AG04449 (cell line): ENCODE results near the gene CASP10.
"Not testable (repeated sequence)": the region's sequence is repeated elsewhere in the genome, so short reads cannot be mapped to it uniquely, and the experiment has no call there.

Experiments used
- CTCF ChIA-PET: fragments of 350-600 bp; formaldehyde crosslinking; extraction: SDS; loops from one replicate; lab custom pipeline; 2021; ENCODE audit warnings: antibody characterized with exemption; lab: Yijun Ruan, JAX
- POLR2A ChIA-PET: fragments of 400-600, 350-600 bp; formaldehyde crosslinking; extraction: SDS; loops from one replicate; lab custom pipeline; 2020; ENCODE audit warnings: antibody characterized with exemption, inconsistent platforms; lab: Yijun Ruan, JAX
- DNase-seq: peaks from one replicate; pipeline ENCODE4 v3.0.0-alpha.2; 2010; ENCODE audit warnings: low read depth, low spot score
- H3K4me3 ChIP-seq: 2 replicates; pipeline ENCODE4 v1.5.1; 2011; ENCODE audit warnings: low read depth, mild to moderate bottlenecking, control low read depth, low read length
- TF ChIP-seq, protein P1 (sequence below): IDR thresholded peaks from one replicate; pipeline ENCODE4 v1.5.1; 2011; ENCODE audit warnings: mild to moderate bottlenecking, moderate library complexity, low read length, control low read depth, inconsistent platforms; ENCODE audit not compliant: insufficient read depth; ENCODE audit errors: missing control alignments

CASP10 gene

DNA sequence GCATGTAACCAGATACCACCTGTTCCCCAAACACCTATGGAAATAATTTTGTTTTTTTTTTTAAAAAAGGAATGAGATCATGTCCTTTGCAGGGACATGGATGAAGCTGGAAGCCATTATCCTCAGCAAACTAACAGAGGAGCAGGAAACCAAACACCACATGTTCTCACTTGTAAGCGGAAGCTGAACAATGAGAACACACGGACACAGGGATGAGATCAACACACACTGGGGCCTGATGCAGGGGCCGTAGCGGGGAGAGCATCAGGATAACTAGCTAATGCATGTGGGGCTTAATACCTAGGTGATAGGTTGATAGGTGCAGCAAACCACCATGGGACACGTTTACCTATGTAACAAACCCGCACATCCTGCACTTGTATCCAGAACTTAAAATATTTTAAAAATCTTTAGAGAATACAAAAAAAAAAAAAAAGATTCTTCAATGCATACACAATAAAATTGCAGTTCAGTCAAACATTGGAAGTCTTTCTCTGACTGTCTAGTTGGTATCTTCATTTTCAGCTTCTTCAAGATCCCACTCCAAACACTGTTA is 11.6 kb upstream of the CASP10 start:
- TF ChIP-seq, protein P1, sequence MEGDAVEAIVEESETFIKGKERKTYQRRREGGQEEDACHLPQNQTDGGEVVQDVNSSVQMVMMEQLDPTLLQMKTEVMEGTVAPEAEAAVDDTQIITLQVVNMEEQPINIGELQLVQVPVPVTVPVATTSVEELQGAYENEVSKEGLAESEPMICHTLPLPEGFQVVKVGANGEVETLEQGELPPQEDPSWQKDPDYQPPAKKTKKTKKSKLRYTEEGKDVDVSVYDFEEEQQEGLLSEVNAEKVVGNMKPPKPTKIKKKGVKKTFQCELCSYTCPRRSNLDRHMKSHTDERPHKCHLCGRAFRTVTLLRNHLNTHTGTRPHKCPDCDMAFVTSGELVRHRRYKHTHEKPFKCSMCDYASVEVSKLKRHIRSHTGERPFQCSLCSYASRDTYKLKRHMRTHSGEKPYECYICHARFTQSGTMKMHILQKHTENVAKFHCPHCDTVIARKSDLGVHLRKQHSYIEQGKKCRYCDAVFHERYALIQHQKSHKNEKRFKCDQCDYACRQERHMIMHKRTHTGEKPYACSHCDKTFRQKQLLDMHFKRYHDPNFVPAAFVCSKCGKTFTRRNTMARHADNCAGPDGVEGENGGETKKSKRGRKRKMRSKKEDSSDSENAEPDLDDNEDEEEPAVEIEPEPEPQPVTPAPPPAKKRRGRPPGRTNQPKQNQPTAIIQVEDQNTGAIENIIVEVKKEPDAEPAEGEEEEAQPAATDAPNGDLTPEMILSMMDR: no peak
- ChIA-PET POLR2A (no interaction called here), CTCF (interaction anchor here (0.7 to 2.3 kb wide), 6 partner anchors 13 to 266 kb away, joined by 4 to 16 read pairs (median 6); no protein-coding TSS in a partner anchor)
- DNase-seq: no peak
- H3K4me3 ChIP-seq: no peak overlapping the region

DNA sequence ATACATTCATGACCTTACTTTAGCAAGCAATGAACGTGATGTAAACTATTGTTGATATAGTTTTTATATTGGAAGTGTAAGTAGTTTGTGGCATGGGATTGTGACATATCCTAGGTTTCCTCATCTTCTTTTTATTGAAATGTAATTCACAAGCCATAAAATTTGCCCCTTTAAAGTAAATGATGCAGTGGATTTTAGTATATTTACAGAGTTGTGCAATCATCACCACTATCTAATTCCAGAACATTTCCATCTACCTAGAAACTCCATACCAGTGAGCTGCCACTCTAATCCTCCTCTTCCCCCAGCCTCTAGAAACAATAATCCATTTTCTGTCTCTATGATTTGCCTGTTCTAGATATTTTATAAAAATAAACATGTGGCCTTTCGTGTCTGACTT is 10.7 kb upstream of the CASP10 start:
- TF ChIP-seq, protein P1: no peak
- no peak overlapping the region for H3K4me3 ChIP-seq
- ChIA-PET CTCF (interaction anchor here (1.3 to 2.3 kb wide), 3 partner anchors 60 to 267 kb away, joined by 5 to 8 read pairs (median 6); no protein-coding TSS in a partner anchor), POLR2A (no interaction called here)
- DNase-seq: no peak

DNA sequence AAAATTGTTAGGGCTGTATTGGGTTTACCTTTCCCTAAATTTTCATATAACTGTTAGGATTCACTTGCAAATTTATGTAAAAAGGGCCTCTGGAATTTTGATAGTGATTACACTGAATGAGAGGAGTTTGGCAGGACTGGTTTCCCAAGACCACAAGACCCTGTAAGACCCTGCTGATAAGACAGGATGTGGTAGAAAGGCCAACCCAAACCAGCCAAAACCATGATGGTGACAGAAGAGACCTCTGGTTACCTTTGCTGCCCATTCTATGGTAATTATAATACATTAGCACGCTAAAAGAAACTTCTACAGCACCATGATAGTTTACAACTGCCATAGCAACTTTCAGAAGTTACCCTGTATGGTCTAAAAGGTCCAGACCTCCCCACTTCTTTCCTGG is 8.3 kb upstream of the CASP10 start:
- TF ChIP-seq, protein P1: no peak
- POLR2A ChIA-PET: no interaction called here
- no peak for DNase-seq
- H3K4me3 ChIP-seq: no peak overlapping the region
- CTCF ChIA-PET: interaction anchor here (1.5 to 6.0 kb wide), 2 partner anchors 106 to 270 kb away, joined by 7 to 160 read pairs; no protein-coding TSS in a partner anchor

DNA sequence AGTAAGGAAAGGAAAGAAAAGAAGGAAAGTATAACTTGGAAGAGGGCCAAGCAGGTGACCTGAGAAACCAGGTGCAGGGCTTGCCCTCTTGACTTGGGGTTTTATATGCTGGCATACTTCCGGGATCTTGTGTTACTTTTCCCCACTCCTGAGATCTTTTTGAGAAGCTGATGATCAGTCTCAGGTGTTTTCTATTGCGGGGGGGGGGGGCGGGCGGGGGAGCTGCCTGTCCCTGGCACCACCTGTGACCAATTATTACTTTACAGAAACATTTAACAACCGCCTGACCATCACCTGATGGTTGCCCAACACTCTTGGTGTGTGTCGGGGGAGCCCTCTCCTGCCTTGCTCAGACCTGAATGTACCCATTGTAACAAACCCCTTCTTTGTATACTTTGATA is 6.9 kb upstream of the CASP10 start:
- ChIA-PET POLR2A (no interaction called here), CTCF (interaction anchor here (1.2 to 6.0 kb wide), 5 partner anchors 15 to 272 kb away, joined by 3 to 160 read pairs (median 5); no protein-coding TSS in a partner anchor)
- H3K4me3 ChIP-seq: no peak overlapping the region
- TF ChIP-seq, protein P1: no peak
- DNase-seq: no peak

DNA sequence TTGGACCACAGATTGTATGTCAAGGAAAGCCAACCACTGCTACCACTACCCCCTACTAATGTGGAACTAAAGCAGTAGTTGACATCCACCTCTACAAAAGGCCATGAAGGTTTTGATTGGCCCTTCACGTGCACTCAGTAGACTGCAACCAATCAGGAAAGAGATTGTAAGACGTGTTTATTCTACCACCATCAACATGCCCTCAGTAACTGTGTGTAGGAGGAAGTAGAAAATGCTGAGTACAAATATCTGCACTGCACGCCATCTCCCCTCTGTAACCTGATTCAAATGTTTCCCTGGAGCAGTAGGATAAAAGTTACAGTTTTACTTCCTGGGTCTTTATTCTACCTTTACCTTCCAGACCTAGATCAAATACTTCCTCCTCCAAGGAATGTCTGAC is 2.9 kb upstream of the CASP10 start:
- H3K4me3 ChIP-seq: no peak overlapping the region
- ChIA-PET POLR2A (no interaction called here), CTCF (interaction anchor here (1.3 to 6.0 kb wide), 4 partner anchors 217 to 281 kb away, joined by 3 to 160 read pairs (median 4); partner anchors contain the start of gene ORC2)
- DNase-seq: no peak
- TF ChIP-seq, protein P1: no peak

DNA sequence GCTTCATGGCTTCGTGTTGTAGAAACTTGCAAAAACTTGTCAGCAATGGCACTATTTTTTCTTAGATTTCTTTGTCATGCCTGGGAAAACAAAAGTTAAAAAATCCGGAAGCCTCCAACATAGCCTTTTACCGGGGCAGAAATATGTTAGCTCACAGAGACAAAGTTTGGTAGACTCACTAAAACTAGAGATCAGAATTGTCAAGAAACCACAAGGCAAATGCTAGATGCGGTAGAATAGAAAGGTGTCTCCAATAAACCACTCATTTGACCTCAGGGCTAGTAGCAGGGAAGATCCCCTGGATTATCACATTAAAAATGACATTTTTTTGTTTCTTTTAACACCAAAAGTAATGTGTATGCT is 405 bp downstream of the CASP10 start:
- TF ChIP-seq, protein P1: no peak
- ChIA-PET CTCF (interaction anchor here (0.9 to 2.9 kb wide), 7 partner anchors 9 to 282 kb away, joined by 3 to 19 read pairs (median 6); no protein-coding TSS in a partner anchor), POLR2A (interaction anchor here (1.2 kb wide), 1 partner anchor 294 kb away, joined by 3 read pairs; the partner anchor contains the start of genes NIF3L1 and PPIL3)
- no peak for DNase-seq
- no peak overlapping the region for H3K4me3 ChIP-seq

DNA sequence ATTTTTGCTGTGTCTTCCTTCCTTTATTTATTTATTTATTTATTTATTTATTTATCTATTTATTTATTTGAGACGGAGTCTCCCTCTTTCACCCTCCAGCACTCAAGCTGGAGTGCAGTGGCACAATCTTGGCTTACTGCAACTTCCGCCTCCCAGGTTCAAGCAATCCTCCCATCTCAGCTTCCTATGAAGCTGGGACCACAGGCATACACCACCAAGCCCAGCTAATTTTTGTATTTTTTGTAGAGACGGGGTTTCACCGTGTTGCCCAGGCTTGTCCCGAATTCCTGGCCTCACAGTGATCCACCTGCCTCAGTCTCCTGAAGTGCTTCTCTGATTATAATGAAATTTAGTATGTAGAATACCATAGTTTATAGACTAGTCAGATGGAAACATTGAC is 894 bp downstream of the CASP10 start:
- POLR2A ChIA-PET, DNase-seq, H3K4me3 ChIP-seq: not testable (repeated sequence)
- CTCF ChIA-PET: interaction anchor here (1.7 to 2.9 kb wide), 2 partner anchors 8 to 26 kb away, joined by 3 to 14 read pairs; no protein-coding TSS in a partner anchor

DNA sequence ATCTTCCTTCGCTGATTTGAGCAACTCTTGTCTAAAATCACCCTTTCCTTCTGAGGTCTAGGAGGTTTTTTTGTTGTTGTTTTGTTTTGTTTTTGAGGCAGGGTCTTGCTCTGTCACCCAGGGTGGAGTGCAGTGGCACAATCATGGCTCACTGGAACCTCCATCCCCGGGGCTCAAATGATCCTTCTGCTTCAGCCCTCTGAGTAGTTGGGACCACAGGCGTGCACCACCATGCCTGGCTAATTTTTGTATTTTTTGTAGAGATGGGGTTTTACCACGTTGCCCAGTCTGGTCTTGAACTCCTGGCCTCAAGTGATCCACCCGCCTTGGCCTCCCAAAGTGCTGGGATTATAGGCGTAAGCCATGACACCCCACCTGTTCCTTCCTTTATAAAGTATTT is 1.3 kb downstream of the CASP10 start:
- CTCF ChIA-PET: interaction anchor here (2.9 kb wide), 1 partner anchor 8 kb away, joined by 14 read pairs; no protein-coding TSS in a partner anchor
- H3K4me3 ChIP-seq, POLR2A ChIA-PET, DNase-seq: not testable (repeated sequence)
